AG09309 (cell line): ENCODE results near the gene SGO1.
A peak's percentile ranks its signal among the peaks of the same experiment; 100 is the strongest.

ENCODE experiments used
- DNase-seq: peaks from one replicate; pipeline ENCODE4 v3.0.0-alpha.2; 2010; ENCODE audit warnings: low read depth
- H3K4me3 ChIP-seq: 2 replicates; pipeline ENCODE4 v1.5.1; 2011; ENCODE audit warnings: mild to moderate bottlenecking, low read depth, low read length, moderate library complexity; ENCODE audit not compliant: control insufficient read depth
- CTCF ChIP-seq: IDR thresholded peaks from 2 replicates; pipeline ENCODE4 v1.5.1; 2011; ENCODE audit warnings: mild to moderate bottlenecking, low read depth, low read length, inconsistent platforms; ENCODE audit not compliant: insufficient read depth, control insufficient read depth; ENCODE audit errors: missing control alignments

The SGO1 gene

GRCh38 chr3:20186600-20187004 lies 596 bp upstream of the SGO1 start:
- no peak for TF ChIP-seq CTCF
- no peak for DNase-seq

GRCh38 chr3:20185331-20185678 lies 701 bp downstream of the SGO1 start:
- DNase-seq, result no peak
- H3K4me3 ChIP-seq, result peak overlapping the region; percentile 98
- TF ChIP-seq CTCF, result no peak

More at GRCh38 chr3:20186600-20187004, 596 bp upstream of the SGO1 start:
- H3K4me3 ChIP-seq, result peak overlapping the region; percentile 98

- TF ChIP-seq CTCF, result no peak
- no peak for DNase-seq
- H3K4me3 ChIP-seq, result no peak overlapping the region
These were observed 3.8 kb downstream of the SGO1 start for GRCh38 chr3:20182206-20182605.

GRCh38 chr3:20181276-20181675 lies 4.7 kb downstream of the SGO1 start:
- H3K4me3 ChIP-seq, result no peak overlapping the region
- no peak for TF ChIP-seq CTCF
- no peak for DNase-seq

- no peak overlapping the region for H3K4me3 ChIP-seq
- no peak for TF ChIP-seq CTCF
- no peak for DNase-seq
These were observed 12.1 kb downstream of the SGO1 start for GRCh38 chr3:20173844-20174410.

GRCh38 chr3:20161714-20162113 lies 24.3 kb downstream of the SGO1 start:
- H3K4me3 ChIP-seq, result no peak overlapping the region
- no peak for DNase-seq
- no peak for TF ChIP-seq CTCF

- no peak for TF ChIP-seq CTCF
- DNase-seq, result no peak
These were observed 25.8 kb downstream of the SGO1 start for GRCh38 chr3:20160230-20160629.

More at GRCh38 chr3:20160230-20160629, 25.8 kb downstream of the SGO1 start:
- no peak overlapping the region for H3K4me3 ChIP-seq
